Endothelial cell of umbilical vein (primary cell): ENCODE data around the gene OR13C2. TPM values are rescaled to one million over a fixed set of nuclear protein-coding genes. Genes with fewer than 3 reads are reported as not detected.

Source experiments
- BruUV-seq: library from RNA; stranded (reverse); fragments of 400-500 nt; replicated peaks from 2 replicates; lab custom pipeline; 2021; lab: Mats Ljungman, UMichigan
- CTCF ChIA-PET: fragments of 300-600, 350-600 bp; sonication (Branson Sonifier 250); formaldehyde crosslinking; loops from one replicate; lab custom pipeline; 2021; ENCODE audit warnings: antibody characterized with exemption, inconsistent platforms; lab: Charles Lee
- POLR2A ChIA-PET: fragments of 300-600, 350-600 bp; sonication (Branson Sonifier 250); formaldehyde crosslinking; loops from one replicate; lab custom pipeline; 2021; ENCODE audit warnings: antibody characterized with exemption, inconsistent platforms; lab: Charles Lee
- DNase-seq: peaks from one replicate; pipeline ENCODE4 v3.0.0-alpha.2; 2011; ENCODE audit warnings: low read depth, low spot score
- FAIRE-seq: peaks from 2 replicates; lab custom pipeline; 2011; peaks lifted over from hg19 to GRCh38; lab: Jason Lieb, UNC
- H2AFZ ChIP-seq: 2 replicates; pipeline ENCODE4 v1.6.0; 2012; ENCODE audit warnings: low read depth, low read length, control low read depth, inconsistent platforms
- H3K27ac ChIP-seq: 2 replicates; pipeline ENCODE4 v1.5.1; 2011; ENCODE audit warnings: low read depth, mild to moderate bottlenecking, control low read depth, low read length, moderate library complexity; ENCODE audit not compliant: insufficient read depth
- H3K27me3 ChIP-seq, 2 experiments: 2 replicates each; pipeline versions ENCODE4 v1.6.0 to v1.6.1; 2011; ENCODE audit warnings: low read length in 2 of 2, mixed read lengths in 1 of 2; ENCODE audit not compliant: control insufficient read depth in 2 of 2, insufficient read depth in 2 of 2
- H3K36me3 ChIP-seq, 2 experiments: 2 replicates in 1 of 2; 3 replicates in 1 of 2; pipeline ENCODE4 v1.5.1; 2011; ENCODE audit warnings: low read length in 2 of 2, mild to moderate bottlenecking in 1 of 2, moderate library complexity in 1 of 2; ENCODE audit not compliant: control insufficient read depth in 2 of 2, insufficient read depth in 2 of 2; ENCODE audit errors: extremely low read depth in 1 of 2
- H3K4me1 ChIP-seq: 3 replicates; pipeline ENCODE4 v1.5.1; 2011; ENCODE audit warnings: mild to moderate bottlenecking, low read length; ENCODE audit not compliant: control insufficient read depth, insufficient read depth; ENCODE audit errors: extremely low read depth
- H3K4me2 ChIP-seq: 2 replicates; pipeline ENCODE4 v1.6.1; 2011; ENCODE audit warnings: low read length, control low read depth, mixed read lengths; ENCODE audit not compliant: insufficient read depth
- H3K4me3 ChIP-seq, 3 experiments: fragments of 200-600 bp in 1 of 3; sonication (generic), shearing (Covaris generic) in 1 of 3; replicated peaks in 1 of 3; 2 replicates each; pipeline ENCODE4 v1.5.1; 2011 to 2016; ENCODE audit warnings: control low read depth in 3 of 3, low read length in 3 of 3, mild to moderate bottlenecking in 2 of 3, inconsistent platforms in 1 of 3, low read depth in 1 of 3, moderate library complexity in 1 of 3; ENCODE audit not compliant: insufficient read depth in 1 of 3
- H3K79me2 ChIP-seq: 2 replicates; pipeline ENCODE4 v1.6.0; 2012; ENCODE audit warnings: low read length, inconsistent platforms; ENCODE audit not compliant: control insufficient read depth, insufficient read depth
- H3K9ac ChIP-seq: replicated peaks from 2 replicates; pipeline ENCODE3; 2011; ENCODE audit warnings: low read length, control low read depth; ENCODE audit not compliant: insufficient read depth; ENCODE audit errors: extremely low read depth
- H3K9me1 ChIP-seq: replicated peaks from 3 replicates; pipeline ENCODE4 v1.6.0; 2011; ENCODE audit warnings: mild to moderate bottlenecking, low read length; ENCODE audit not compliant: control insufficient read depth, insufficient read depth; ENCODE audit errors: extremely low read depth
- H3K9me3 ChIP-seq: replicated peaks from 2 replicates; pipeline ENCODE4 v1.5.1; 2012; ENCODE audit warnings: low read length, inconsistent platforms; ENCODE audit not compliant: control insufficient read depth, insufficient read depth
- H4K20me1 ChIP-seq: replicated peaks from 2 replicates; pipeline ENCODE3; 2011; ENCODE audit warnings: mild to moderate bottlenecking, low read length; ENCODE audit not compliant: control insufficient read depth, insufficient read depth; ENCODE audit errors: extremely low read depth
- EZH2 ChIP-seq: IDR thresholded peaks from 2 replicates; pipeline ENCODE4 v1.6.1; 2012; ENCODE audit warnings: borderline replicate concordance, low read depth, mild to moderate bottlenecking, moderate library complexity, low read length, inconsistent platforms; ENCODE audit not compliant: severe bottlenecking
- FOS ChIP-seq: IDR thresholded peaks from 2 replicates; pipeline ENCODE4 v1.6.1; 2011; ENCODE audit warnings: mild to moderate bottlenecking, low read length, moderate library complexity, borderline replicate concordance; ENCODE audit not compliant: insufficient read depth
- GATA2 ChIP-seq: IDR thresholded peaks from 2 replicates; pipeline ENCODE4 v1.7.0; 2011; ENCODE audit warnings: low read depth, mild to moderate bottlenecking, moderate library complexity, mixed read lengths, low read length; ENCODE audit not compliant: insufficient read length, insufficient read depth
- JUN ChIP-seq: IDR thresholded peaks from 2 replicates; pipeline ENCODE4 v1.6.1; 2011; ENCODE audit warnings: borderline replicate concordance, low read depth; ENCODE audit not compliant: insufficient read length, insufficient read depth
- MYC ChIP-seq: IDR thresholded peaks from one replicate; pipeline ENCODE4 v1.6.1; 2011; ENCODE audit warnings: mild to moderate bottlenecking, low read depth, low read length
- POLR2A ChIP-seq: IDR thresholded peaks from 2 replicates; pipeline ENCODE4 v1.6.1; 2012; ENCODE audit warnings: low read depth, mild to moderate bottlenecking, control low read depth, low read length
- POLR2AphosphoS5 ChIP-seq: IDR thresholded peaks from 2 replicates; pipeline ENCODE4 v1.6.1; 2012; ENCODE audit warnings: low read depth, mild to moderate bottlenecking, control low read depth, low read length, moderate library complexity; ENCODE audit not compliant: insufficient read depth
- dilution Hi-C: fragments of 300-500 bp; cut with MboI; formaldehyde crosslinking; loops from one replicate; pipeline ENCODE4 v1.15.0; 2019; ENCODE audit warnings: low sequenced_read_pairs; ENCODE audit not compliant: extremely low pct_ligation_motif_present
- intact Hi-C: fragments of 100-400 bp; cut with micrococcal nuclease; formaldehyde crosslinking; loops from one replicate; pipeline ENCODE4 v1.10.0; 2022
- polyA plus RNA-seq, 4 experiments: library from polyadenylated mRNA; depleted of rRNA in 3 of 4; stranded (reverse) in 3 of 4; unstranded in 1 of 4; fragments of >200 nt; gene quantifications; 2 replicates each; pipeline versions ENCODE4 v1.2.1 to v1.2.3, GENCODE V29; 2011 to 2012; ENCODE audit warnings: missing spikeins in 1 of 4
- total RNA-seq: library from RNA; stranded (reverse); gene quantifications from 2 replicates; pipeline ENCODE4 v1.2.3, GENCODE V29; 2021
- TF ChIP-seq, protein P1 (sequence below), 2 donors: IDR thresholded peaks; 1 replicate in 1 of 2; 2 replicates in 1 of 2; pipeline ENCODE4 v1.5.1; 2011; ENCODE audit warnings: low read length in 2 of 2, mild to moderate bottlenecking in 2 of 2, moderate library complexity in 2 of 2, control low read depth in 1 of 2, inconsistent platforms in 1 of 2, low read depth in 1 of 2; ENCODE audit not compliant: insufficient read depth in 1 of 2; ENCODE audit errors: extremely low read depth in 1 of 2
- TF ChIP-seq, protein P2 (sequence below): IDR thresholded peaks from 2 replicates; pipeline ENCODE4 v1.6.1; 2011; ENCODE audit not compliant: insufficient read depth, insufficient read length

OR13C2 gene
- total and polyA plus RNA-seq, 2 donors (not counting 3 experiments of a cell fraction or from before 2014, with no cell fraction given): not detected

DNA sequence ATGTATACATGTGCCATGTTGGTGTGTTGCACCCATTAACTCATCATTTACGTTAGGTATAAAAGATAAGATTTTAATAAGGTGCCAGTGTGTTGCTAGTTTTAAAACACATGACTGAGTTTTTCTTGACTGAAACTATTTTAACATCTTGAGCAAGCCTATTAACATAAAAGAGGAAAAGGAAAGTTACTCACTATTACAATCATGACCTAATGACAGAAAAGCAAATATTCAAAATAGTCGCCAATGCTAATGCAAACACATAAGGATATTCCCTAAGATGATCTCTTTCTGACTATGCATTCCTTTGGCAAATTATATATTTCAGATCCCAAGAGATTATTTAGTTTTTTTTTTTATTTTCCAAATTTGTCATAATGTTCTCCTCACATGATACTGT is 5.8 kb upstream of the OR13C2 start:
- H2AFZ ChIP-seq: no peak overlapping the region
- dilution Hi-C loops (no loop called here), intact Hi-C loops (no loop called here)
- H3K4me1 ChIP-seq: no peaks in the 10 kb centered on the region
- ChIA-PET CTCF (no interaction called here), POLR2A (no interaction called here)
- H3K36me3 ChIP-seq: no peaks in the 10 kb centered on the region
- H3K79me2 ChIP-seq: no peaks in the 10 kb centered on the region
- H3K9ac ChIP-seq: no peak overlapping the region
- DNase-seq (no peak), FAIRE-seq (no peak)
- no TSS peak for BruUV-seq
- H3K4me2 ChIP-seq: no peak overlapping the region
- no peaks in the 10 kb centered on the region for H3K9me3 ChIP-seq
- no peak overlapping the region for H3K4me3 ChIP-seq
- H3K9me1 ChIP-seq: no peaks in the 10 kb centered on the region
- no peak overlapping the region for H3K27ac ChIP-seq
- no peaks in the 10 kb centered on the region for H3K27me3 ChIP-seq
- no peaks in the 10 kb centered on the region for H4K20me1 ChIP-seq
- no peak for TF ChIP-seq EZH2

DNA sequence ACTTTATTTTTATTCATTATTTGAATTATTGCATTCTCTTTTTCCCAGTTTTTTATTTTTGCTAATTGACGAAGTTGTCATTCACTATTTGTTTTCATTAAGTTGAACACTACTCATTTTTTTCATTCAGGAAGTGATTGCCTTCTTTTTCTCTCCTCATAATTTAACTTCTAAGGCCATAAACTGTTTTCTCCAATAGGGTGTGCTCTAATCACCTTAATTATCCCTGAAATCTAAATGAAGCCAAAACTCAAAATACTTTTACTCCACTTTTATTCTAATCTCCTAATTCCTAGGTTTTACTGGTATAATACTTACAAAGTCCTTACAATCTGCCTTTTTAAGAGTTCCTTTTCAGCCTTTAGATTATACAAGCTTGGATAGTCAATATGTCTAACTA is 2.9 kb upstream of the OR13C2 start:
- Histone ChIP-seq H3K9me1 (no peaks in the 10 kb centered on the region), H2AFZ (no peak overlapping the region), H3K4me3 (no peak overlapping the region), H3K9me3 (no peaks in the 10 kb centered on the region), H3K27ac (no peak overlapping the region), H3K36me3 (no peaks in the 10 kb centered on the region), H3K4me1 (no peaks in the 10 kb centered on the region), H3K27me3 (no peaks in the 10 kb centered on the region), H3K79me2 (no peaks in the 10 kb centered on the region), H3K4me2 (no peak overlapping the region), H4K20me1 (no peaks in the 10 kb centered on the region), H3K9ac (no peak overlapping the region)
- FAIRE-seq: no peak
- DNase-seq: no peak
- intact Hi-C loops: no loop called here
- no TSS peak for BruUV-seq
- CTCF ChIA-PET: no interaction called here
- TF ChIP-seq JUN: no peak
- no peak for TF ChIP-seq MYC
- TF ChIP-seq, protein P1, sequence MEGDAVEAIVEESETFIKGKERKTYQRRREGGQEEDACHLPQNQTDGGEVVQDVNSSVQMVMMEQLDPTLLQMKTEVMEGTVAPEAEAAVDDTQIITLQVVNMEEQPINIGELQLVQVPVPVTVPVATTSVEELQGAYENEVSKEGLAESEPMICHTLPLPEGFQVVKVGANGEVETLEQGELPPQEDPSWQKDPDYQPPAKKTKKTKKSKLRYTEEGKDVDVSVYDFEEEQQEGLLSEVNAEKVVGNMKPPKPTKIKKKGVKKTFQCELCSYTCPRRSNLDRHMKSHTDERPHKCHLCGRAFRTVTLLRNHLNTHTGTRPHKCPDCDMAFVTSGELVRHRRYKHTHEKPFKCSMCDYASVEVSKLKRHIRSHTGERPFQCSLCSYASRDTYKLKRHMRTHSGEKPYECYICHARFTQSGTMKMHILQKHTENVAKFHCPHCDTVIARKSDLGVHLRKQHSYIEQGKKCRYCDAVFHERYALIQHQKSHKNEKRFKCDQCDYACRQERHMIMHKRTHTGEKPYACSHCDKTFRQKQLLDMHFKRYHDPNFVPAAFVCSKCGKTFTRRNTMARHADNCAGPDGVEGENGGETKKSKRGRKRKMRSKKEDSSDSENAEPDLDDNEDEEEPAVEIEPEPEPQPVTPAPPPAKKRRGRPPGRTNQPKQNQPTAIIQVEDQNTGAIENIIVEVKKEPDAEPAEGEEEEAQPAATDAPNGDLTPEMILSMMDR (IDR thresholded peaks at IDR 0.05; ENCODE audit: extremely low read depth in 1 of 2, insufficient read depth in 1 of 2, low read depth in 1 of 2, low read length in 2 of 2): no peak
- TF ChIP-seq FOS: no peak
- no peak for TF ChIP-seq EZH2
- TF ChIP-seq POLR2A: no peak
- TF ChIP-seq GATA2: no peak
- TF ChIP-seq, protein P2, sequence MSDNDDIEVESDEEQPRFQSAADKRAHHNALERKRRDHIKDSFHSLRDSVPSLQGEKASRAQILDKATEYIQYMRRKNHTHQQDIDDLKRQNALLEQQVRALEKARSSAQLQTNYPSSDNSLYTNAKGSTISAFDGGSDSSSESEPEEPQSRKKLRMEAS: no peak
- TF ChIP-seq POLR2AphosphoS5: no peak
- dilution Hi-C loops: no loop called here
- POLR2A ChIA-PET: no interaction called here
